Glutamatergic neuron (in vitro differentiated cells): ENCODE measurements around the gene BRF1. TPM values are rescaled to one million over a fixed set of nuclear protein-coding genes. Genes with fewer than 3 reads are reported as not detected.

ENCODE experiments used
- DNase-seq: peaks from one replicate; pipeline ENCODE4 v3.0.0; 2022
- H3K27ac Mint-ChIP-seq: one replicate; pipeline ENCODE4 v1.8.0; 2020; ENCODE audit warnings: mild to moderate bottlenecking, mixed read lengths, inconsistent platforms; ENCODE audit not compliant: unreplicated experiment
- H3K27me3 Mint-ChIP-seq: one replicate; pipeline ENCODE4 v1.8.0; 2020; ENCODE audit warnings: mild to moderate bottlenecking, moderate library complexity, mixed read lengths, inconsistent platforms; ENCODE audit not compliant: unreplicated experiment
- H3K36me3 Mint-ChIP-seq: one replicate; pipeline ENCODE4 v1.8.0; 2020; ENCODE audit warnings: mild to moderate bottlenecking, mixed read lengths, inconsistent platforms; ENCODE audit not compliant: unreplicated experiment
- H3K4me1 Mint-ChIP-seq: one replicate; pipeline ENCODE4 v1.8.0; 2020; ENCODE audit warnings: mild to moderate bottlenecking, low read depth, mixed read lengths, inconsistent platforms; ENCODE audit not compliant: unreplicated experiment
- H3K4me3 Mint-ChIP-seq: one replicate; pipeline ENCODE4 v1.8.0; 2020; ENCODE audit warnings: mild to moderate bottlenecking, mixed read lengths, inconsistent platforms; ENCODE audit not compliant: unreplicated experiment
- H3K9me3 Mint-ChIP-seq: one replicate; pipeline ENCODE4 v1.8.0; 2020; ENCODE audit warnings: mild to moderate bottlenecking, moderate library complexity, mixed read lengths, inconsistent platforms; ENCODE audit not compliant: unreplicated experiment
- CTCF ChIP-seq: fragments of 200-600 bp; sonication (generic); IDR thresholded peaks from one replicate; pipeline ENCODE4 v1.5.0; 2021; ENCODE audit not compliant: partially characterized antibody, unreplicated experiment
- total RNA-seq: library from RNA; stranded (reverse); fragmentation: NEBNext Ultra II Directional; extraction: Animal tissue kit (Norgen Biotek cat#: 25700); gene quantifications from one replicate; pipeline ENCODE4 v1.2.1, GENCODE V29; 2021; ENCODE audit not compliant: unreplicated experiment

BRF1 gene
- total RNA-seq, 1 donor from 2014 or later, result 54.6 TPM

- peaks cover 6% of the 10 kb centered on the region for H3K36me3 Mint-ChIP-seq
- H3K27me3 Mint-ChIP-seq, result peaks cover 12% of the 10 kb centered on the region
- peaks cover 5% of the 10 kb centered on the region for H3K9me3 Mint-ChIP-seq
- TF ChIP-seq CTCF, result no peak
- H3K4me1 Mint-ChIP-seq, result peaks cover 9% of the 10 kb centered on the region
- DNase-seq, result no peak
- no peak overlapping the region for H3K4me3 Mint-ChIP-seq
- no peak overlapping the region for H3K27ac Mint-ChIP-seq
These were observed 46.8 kb upstream of the BRF1 start for GRCh38 chr14:105347587-105347968.

- DNase-seq, result no peak
- TF ChIP-seq CTCF, result no peak
- H3K36me3 Mint-ChIP-seq, result peaks cover 6% of the 10 kb centered on the region
- peaks cover 5% of the 10 kb centered on the region for H3K9me3 Mint-ChIP-seq
- peaks cover 8% of the 10 kb centered on the region for H3K4me1 Mint-ChIP-seq
- H3K4me3 Mint-ChIP-seq, result no peak overlapping the region
- peak overlapping the region; percentile 33 for H3K27ac Mint-ChIP-seq
- peaks cover 13% of the 10 kb centered on the region for H3K27me3 Mint-ChIP-seq
These were observed 46.2 kb upstream of the BRF1 start for GRCh38 chr14:105346876-105347586.

GRCh38 chr14:105346200-105346533 is 45.4 kb upstream of the BRF1 start:
- peaks cover 12% of the 10 kb centered on the region for H3K4me1 Mint-ChIP-seq
- H3K36me3 Mint-ChIP-seq, result peaks cover 6% of the 10 kb centered on the region
- no peak for TF ChIP-seq CTCF
- DNase-seq, result no peak
- H3K4me3 Mint-ChIP-seq, result no peak overlapping the region
- peaks cover 11% of the 10 kb centered on the region for H3K9me3 Mint-ChIP-seq
- peaks cover 12% of the 10 kb centered on the region for H3K27me3 Mint-ChIP-seq
- no peak overlapping the region for H3K27ac Mint-ChIP-seq

- no peak for DNase-seq
- H3K4me3 Mint-ChIP-seq, result no peak overlapping the region
- H3K36me3 Mint-ChIP-seq, result peaks cover 6% of the 10 kb centered on the region
- peaks cover 9% of the 10 kb centered on the region for H3K27me3 Mint-ChIP-seq
- H3K27ac Mint-ChIP-seq, result peak overlapping the region; percentile 17
- H3K4me1 Mint-ChIP-seq, result peaks cover 22% of the 10 kb centered on the region
- TF ChIP-seq CTCF, result no peak
- H3K9me3 Mint-ChIP-seq, result peaks cover 12% of the 10 kb centered on the region
These were observed 42.4 kb upstream of the BRF1 start for GRCh38 chr14:105343194-105343593.

GRCh38 chr14:105340821-105341733 is 40.3 kb upstream of the BRF1 start:
- TF ChIP-seq CTCF, result no peak
- Mint-ChIP-seq H3K9me3 (peaks cover 22% of the 10 kb centered on the region), H3K4me1 (peaks cover 32% of the 10 kb centered on the region), H3K4me3 (no peak overlapping the region), H3K36me3 (peaks cover 6% of the 10 kb centered on the region), H3K27me3 (peaks cover 15% of the 10 kb centered on the region), H3K27ac (peak overlapping the region; percentile 64)
- DNase-seq, result no peak
